H1 (cell line): Measurements from ENCODE around the gene RPS6KA4.

ENCODE experiments used
- CHD2 ChIP-seq: IDR thresholded peaks from 2 replicates; pipeline ENCODE4 v1.6.1; 2012; ENCODE audit warnings: low read length, improper control_type of control experiment
- CTCF ChIP-seq, 3 experiments: IDR thresholded peaks; 1 replicate in 2 of 3; 2 replicates in 1 of 3; pipeline versions ENCODE4 v1.5.1 to v1.6.1; 2011; ENCODE audit warnings: low read length in 3 of 3, mild to moderate bottlenecking in 3 of 3, inconsistent platforms in 2 of 3, low read depth in 1 of 3, moderate library complexity in 1 of 3; ENCODE audit not compliant: insufficient read depth in 1 of 3; ENCODE audit errors: control extremely low read depth in 1 of 3
- EP300 ChIP-seq, 2 experiments: IDR thresholded peaks; 1 replicate in 1 of 2; 2 replicates in 1 of 2; pipeline ENCODE4 v1.6.1; 2011 to 2012; ENCODE audit warnings: low read depth in 2 of 2, low read length in 2 of 2, mild to moderate bottlenecking in 2 of 2, borderline replicate concordance in 1 of 2, inconsistent platforms in 1 of 2, moderate library complexity in 1 of 2
- JUND ChIP-seq: IDR thresholded peaks from 2 replicates; pipeline ENCODE4 v1.6.1; 2011; ENCODE audit warnings: mild to moderate bottlenecking, improper control_type of control experiment, low read length
- POLR2A ChIP-seq, 2 experiments: IDR thresholded peaks; 1 replicate in 1 of 2; 2 replicates in 1 of 2; pipeline ENCODE4 v1.6.1; 2011; ENCODE audit warnings: low read depth in 2 of 2, low read length in 2 of 2, mild to moderate bottlenecking in 2 of 2; ENCODE audit errors: control extremely low read depth in 1 of 2
- POLR2AphosphoS5 ChIP-seq: IDR thresholded peaks from 2 replicates; pipeline ENCODE4 v1.6.1; 2011; ENCODE audit warnings: low read depth, low read length
- RFX5 ChIP-seq: IDR thresholded peaks from 2 replicates; pipeline ENCODE4 v1.6.1; 2011; ENCODE audit warnings: low read depth, low read length, improper control_type of control experiment, borderline replicate concordance
- SRF ChIP-seq: IDR thresholded peaks from 2 replicates; pipeline ENCODE4 v1.6.1; 2011; ENCODE audit warnings: mild to moderate bottlenecking, low read depth, low read length, moderate library complexity
- TF ChIP-seq, protein P1 (sequence below): IDR thresholded peaks from 2 replicates; pipeline ENCODE4 v1.6.1; 2012; ENCODE audit warnings: inconsistent platforms

DNA sequence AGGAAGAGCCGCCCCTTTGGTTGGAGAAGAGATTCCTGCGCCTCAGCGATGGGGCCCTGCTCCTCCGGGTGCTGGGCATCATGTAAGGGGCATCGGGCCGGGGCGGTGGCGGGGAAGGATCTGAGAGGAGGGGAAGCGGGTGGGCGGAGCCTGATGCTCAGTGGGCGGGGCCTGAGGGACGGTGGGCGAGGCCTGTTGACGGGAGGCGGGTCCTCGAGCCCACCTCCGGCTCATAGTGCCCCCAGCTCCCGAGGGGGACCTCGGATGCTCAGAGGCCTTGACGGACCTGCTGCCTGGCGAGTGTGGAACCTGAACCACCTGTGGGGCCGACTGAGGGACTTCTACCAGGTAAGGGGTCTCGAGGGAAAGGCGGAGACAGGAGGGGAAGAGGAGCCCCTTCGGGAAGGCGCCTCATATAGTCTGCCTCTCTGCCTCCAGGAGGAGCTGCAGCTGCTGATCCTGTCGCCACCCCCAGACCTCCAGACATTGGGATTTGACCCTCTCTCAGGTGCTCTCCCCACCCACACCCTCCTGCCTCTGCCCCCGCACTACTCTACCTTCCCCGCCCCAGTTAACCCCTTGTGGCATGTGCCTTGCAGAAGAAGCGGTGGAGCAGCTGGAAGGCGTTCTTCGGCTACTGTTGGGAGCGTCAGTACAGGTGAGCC is 18.2 kb upstream of the RPS6KA4 start:
- TF ChIP-seq CTCF (IDR thresholded peaks at IDR 0.05; ENCODE audit: control extremely low read depth in 1 of 3, insufficient read depth in 1 of 3, low read depth in 1 of 3, low read length in 3 of 3) = peak in 2 of 3 experiments; percentile 26 to 52; a peak in 3 of 4 replicates
- TF ChIP-seq JUND = no peak
- no peak for TF ChIP-seq POLR2AphosphoS5
- no peak for TF ChIP-seq RFX5
- no peak; a peak in 1 of 3 replicates for TF ChIP-seq POLR2A (IDR thresholded peaks at IDR 0.05; ENCODE audit: control extremely low read depth in 1 of 2, low read depth in 2 of 2, low read length in 2 of 2)
- TF ChIP-seq CHD2 = no peak
- TF ChIP-seq, protein P1, sequence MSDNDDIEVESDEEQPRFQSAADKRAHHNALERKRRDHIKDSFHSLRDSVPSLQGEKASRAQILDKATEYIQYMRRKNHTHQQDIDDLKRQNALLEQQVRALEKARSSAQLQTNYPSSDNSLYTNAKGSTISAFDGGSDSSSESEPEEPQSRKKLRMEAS = peak; percentile 33
- no peak for TF ChIP-seq EP300 (IDR thresholded peaks at IDR 0.05; ENCODE audit: borderline replicate concordance in 1 of 2, low read depth in 2 of 2, low read length in 2 of 2)
- TF ChIP-seq SRF = no peak
